GM23248 (cell line): ENCODE measurements around the gene MARCHF3. TPM values are rescaled to one million over a fixed set of nuclear protein-coding genes. Genes with fewer than 3 reads are reported as not detected.

Experiments
- DNase-seq: peaks from one replicate; pipeline ENCODE4 v3.0.0-alpha.2; 2015
- H2AFZ ChIP-seq: fragments of 200-600 bp; sonication (generic); 2 replicates; pipeline ENCODE4 v1.6.1; 2016; ENCODE audit warnings: antibody characterized with exemption
- H3F3A ChIP-seq: fragments of 200-600 bp; sonication (generic); 2 replicates; pipeline ENCODE4 v1.6.1; 2016; ENCODE audit warnings: mild to moderate bottlenecking, antibody characterized with exemption, mixed run types; ENCODE audit not compliant: insufficient read depth
- H3K27ac ChIP-seq: fragments of 200-600 bp; sonication (generic); 2 replicates; pipeline ENCODE4 v1.5.1; 2016; ENCODE audit warnings: mild to moderate bottlenecking
- H3K27me3 ChIP-seq: fragments of 200-600 bp; sonication (generic); replicated peaks from 2 replicates; pipeline ENCODE4 v1.6.1; 2016; ENCODE audit warnings: mild to moderate bottlenecking; ENCODE audit not compliant: insufficient read depth
- H3K36me3 ChIP-seq: fragments of 200-600 bp; sonication (generic); 2 replicates; pipeline ENCODE4 v1.6.1; 2016; ENCODE audit warnings: low read depth, mild to moderate bottlenecking
- H3K4me1 ChIP-seq: fragments of 200-600 bp; sonication (generic); 2 replicates; pipeline ENCODE4 v1.6.1; 2016; ENCODE audit warnings: mild to moderate bottlenecking; ENCODE audit not compliant: insufficient read depth
- H3K4me2 ChIP-seq: fragments of 200-600 bp; sonication (generic); one replicate; pipeline ENCODE4 v1.6.1; 2016; ENCODE audit warnings: mild to moderate bottlenecking; ENCODE audit not compliant: unreplicated experiment
- H3K4me3 ChIP-seq: fragments of 200-600 bp; sonication (generic); 2 replicates; pipeline ENCODE4 v1.5.1; 2016; ENCODE audit warnings: mild to moderate bottlenecking
- H3K79me2 ChIP-seq: fragments of 200-600 bp; sonication (generic); 2 replicates; pipeline ENCODE4 v1.6.1; 2016; ENCODE audit warnings: mild to moderate bottlenecking; ENCODE audit not compliant: insufficient read depth
- H3K9ac ChIP-seq: fragments of 200-600 bp; sonication (generic); 2 replicates; pipeline ENCODE4 v1.6.1; 2016; ENCODE audit warnings: mild to moderate bottlenecking
- H3K9me2 ChIP-seq: fragments of 200-600 bp; sonication (generic); 2 replicates; pipeline ENCODE4 v1.6.1; 2016; ENCODE audit warnings: mixed run types, mild to moderate bottlenecking, moderate library complexity; ENCODE audit not compliant: insufficient read depth
- H3K9me3 ChIP-seq: fragments of 200-600 bp; sonication (generic); one replicate; pipeline ENCODE4 v1.6.1; 2017; ENCODE audit warnings: low read depth
- H4K20me1 ChIP-seq: fragments of 200-600 bp; sonication (generic); 2 replicates; pipeline ENCODE4 v1.6.0; 2016; ENCODE audit not compliant: insufficient read depth
- EZH2 ChIP-seq: fragments of 200-600 bp; sonication (generic); IDR thresholded peaks from 2 replicates; pipeline ENCODE4 v1.6.1; 2018; ENCODE audit warnings: antibody characterized with exemption, mild to moderate bottlenecking; ENCODE audit not compliant: insufficient read depth, poor library complexity, severe bottlenecking
- EZH2phosphoT487 ChIP-seq: fragments of 200-600 bp; sonication (generic); IDR thresholded peaks from 2 replicates; pipeline ENCODE4 v1.6.1; 2018; ENCODE audit warnings: antibody characterized with exemption, moderate library complexity, mild to moderate bottlenecking, low read depth; ENCODE audit not compliant: insufficient read depth
- WGBS, 2 experiments: methylation state at CpG; one replicate each; pipeline ENCODE4 v1.1.6; 2015 to 2017; ENCODE audit warnings: low lambda C conversion rate in 2 of 2, low coverage in 1 of 2; ENCODE audit errors: missing lambda C conversion rate in 2 of 2; 5-methylcytosine and 5-hydroxymethylcytosine counted together
- in situ Hi-C: fragments of 300-500 bp; cut with MboI; formaldehyde crosslinking; loops from 2 replicates; pipeline ENCODE4 v1.15.0; 2020
- polyA plus RNA-seq: library from polyadenylated mRNA; unstranded; fragments of >200 nt; fragmentation: Nextera tagmentation; extraction: Ambion mirVana; gene quantifications from 2 replicates; pipeline ENCODE4 v1.2.1, GENCODE V29; 2016
- total RNA-seq: library from RNA; depleted of rRNA; stranded (reverse); fragments of >200 nt; shearing (Covaris generic); gene quantifications from 2 replicates; pipeline ENCODE4 v1.2.3, GENCODE V29; 2014

Gene MARCHF3
- total and polyA plus RNA-seq, 2 experiments from 2014 or later = 3.8 to 5.8 TPM

- Histone ChIP-seq H3K4me3 (no peak overlapping the region), H3K79me2 (no peaks in the 10 kb centered on the region), H4K20me1 (no peaks in the 10 kb centered on the region), H3K27me3 (no peaks in the 10 kb centered on the region), H3K27ac (no peak overlapping the region), H3K9ac (no peak overlapping the region), H3K9me3 (no peaks in the 10 kb centered on the region), H3K4me1 (no peaks in the 10 kb centered on the region), H3K36me3 (no peaks in the 10 kb centered on the region), H3K9me2 (no peaks in the 10 kb centered on the region), H3F3A (no peaks in the 10 kb centered on the region), H3K4me2 (no peak overlapping the region), H2AFZ (no peak overlapping the region)
- 96 to 99% methylated on average over 4 of the region's 4 CpGs for WGBS, 2 experiments
- DNase-seq = no peak
- no peak for TF ChIP-seq EZH2phosphoT487
- no peak for TF ChIP-seq EZH2
- in situ Hi-C loops = no loop called here
These were observed 52.1 kb downstream of the MARCHF3 start for GRCh38 chr5:126978258-126978657.

DNA sequence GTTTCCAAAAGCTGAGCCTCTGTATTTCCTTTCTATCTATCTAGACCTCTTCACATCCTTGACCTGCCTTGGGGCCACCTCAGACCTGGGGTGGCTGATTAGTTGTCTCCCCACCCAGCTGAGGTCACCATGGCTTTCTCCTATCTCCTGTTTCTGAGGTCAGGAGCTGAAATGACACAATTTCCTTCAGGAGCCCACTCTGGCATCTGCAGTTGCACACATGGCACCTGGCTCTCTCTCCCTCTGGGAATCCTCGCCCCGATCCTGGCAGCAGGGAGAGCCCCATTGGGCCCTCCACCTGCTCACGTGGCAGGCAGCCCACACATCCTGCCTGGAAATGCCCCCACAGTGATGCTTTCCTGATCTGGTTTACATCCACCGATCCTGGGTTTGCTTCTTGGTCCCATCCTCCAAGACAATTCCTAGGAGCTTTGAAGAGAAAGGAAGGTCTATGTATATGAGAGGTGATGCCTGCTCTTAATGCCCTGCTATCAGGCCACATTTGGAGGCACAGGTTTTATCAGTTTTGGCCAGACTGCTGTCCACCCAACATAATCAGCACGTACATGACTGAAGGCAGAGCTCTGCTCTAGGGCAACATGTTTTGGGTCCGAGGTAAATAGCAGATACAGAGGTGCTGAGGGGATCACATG lies 53.7 kb downstream of the MARCHF3 start:
- no peak overlapping the region for H3K4me3 ChIP-seq
- no peaks in the 10 kb centered on the region for H3F3A ChIP-seq
- no peaks in the 10 kb centered on the region for H3K36me3 ChIP-seq
- H3K4me2 ChIP-seq = no peak overlapping the region
- 0 out of 2 replicates have a peak, but pooled peaks cover 3% of the 10 kb centered on the region for H3K4me1 ChIP-seq
- WGBS, 2 experiments = 98% methylated on average over 6 of the region's 6 CpGs
- no peak overlapping the region for H3K27ac ChIP-seq
- no peak for TF ChIP-seq EZH2phosphoT487
- TF ChIP-seq EZH2 = no peak
- no peak overlapping the region for H3K9ac ChIP-seq
- no peak overlapping the region for H2AFZ ChIP-seq
- H4K20me1 ChIP-seq = no peaks in the 10 kb centered on the region
- H3K27me3 ChIP-seq = no peaks in the 10 kb centered on the region
- in situ Hi-C loops = no loop called here
- H3K9me2 ChIP-seq = no peaks in the 10 kb centered on the region
- no peaks in the 10 kb centered on the region for H3K79me2 ChIP-seq
- no peak for DNase-seq
- H3K9me3 ChIP-seq = no peaks in the 10 kb centered on the region

DNA sequence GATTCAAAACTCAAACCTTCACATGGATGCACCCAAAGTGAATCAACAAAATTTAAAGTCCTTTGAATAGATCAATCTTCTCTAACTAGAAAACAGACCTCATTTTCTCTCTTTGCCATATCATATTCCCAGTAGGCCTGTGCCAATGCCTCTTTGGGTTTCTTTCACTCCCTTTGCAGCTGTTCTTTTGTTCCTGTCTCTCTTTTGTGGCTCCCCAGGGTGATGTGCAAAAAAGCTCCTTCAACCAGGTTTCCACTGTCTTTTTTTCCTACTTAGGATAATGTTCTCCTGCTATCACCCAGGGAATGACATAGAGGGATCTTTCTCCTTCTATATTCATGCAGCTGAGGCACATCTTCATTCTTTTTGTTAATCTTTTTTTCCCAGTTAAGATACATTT lies 54.6 kb downstream of the MARCHF3 start:
- Histone ChIP-seq H3K9me3 (no peaks in the 10 kb centered on the region), H3F3A (peaks cover 3% of the 10 kb centered on the region; the same call in 1 of the 2 replicates), H4K20me1 (no peaks in the 10 kb centered on the region), H3K27me3 (no peaks in the 10 kb centered on the region), H2AFZ (no peak overlapping the region), H3K4me2 (no peak overlapping the region), H3K4me3 (no peak overlapping the region), H3K27ac (no peak overlapping the region), H3K4me1 (peaks cover 10% of the 10 kb centered on the region), H3K36me3 (no peaks in the 10 kb centered on the region), H3K9me2 (no peaks in the 10 kb centered on the region), H3K79me2 (no peaks in the 10 kb centered on the region), H3K9ac (no peak overlapping the region)
- in situ Hi-C loops = no loop called here
- TF ChIP-seq EZH2phosphoT487 (no peak), EZH2 (no peak)
- DNase-seq = no peak

- Histone ChIP-seq H3K9ac (no peak overlapping the region), H3K4me2 (no peak overlapping the region), H3K4me3 (no peak overlapping the region), H2AFZ (no peak overlapping the region), H3K27ac (no peak overlapping the region), H3K9me2 (no peaks in the 10 kb centered on the region), H3K36me3 (no peaks in the 10 kb centered on the region), H3F3A (peaks cover 12% of the 10 kb centered on the region; the same call in 1 of the 2 replicates), H3K79me2 (no peaks in the 10 kb centered on the region), H4K20me1 (no peaks in the 10 kb centered on the region), H3K27me3 (no peaks in the 10 kb centered on the region), H3K4me1 (peaks cover 20% of the 10 kb centered on the region), H3K9me3 (no peaks in the 10 kb centered on the region)
- TF ChIP-seq EZH2phosphoT487 (no peak), EZH2 (no peak)
- 89 to 93% methylated on average over 6 of the region's 6 CpGs for WGBS, 2 experiments
- in situ Hi-C loops = no loop called here
- no peak for DNase-seq
These were observed 57.2 kb downstream of the MARCHF3 start for GRCh38 chr5:126973193-126973592.
